ENCODE data around the gene SDF4.

- TF ChIP-seq POLR2A (IDR thresholded peaks at IDR 0.05) (no peak), POLR2AphosphoS5 (IDR thresholded peaks at IDR 0.05) (no peak), EP300 (IDR thresholded peaks at IDR 0.05) (no peak)
- TF ChIP-seq, protein P1, sequence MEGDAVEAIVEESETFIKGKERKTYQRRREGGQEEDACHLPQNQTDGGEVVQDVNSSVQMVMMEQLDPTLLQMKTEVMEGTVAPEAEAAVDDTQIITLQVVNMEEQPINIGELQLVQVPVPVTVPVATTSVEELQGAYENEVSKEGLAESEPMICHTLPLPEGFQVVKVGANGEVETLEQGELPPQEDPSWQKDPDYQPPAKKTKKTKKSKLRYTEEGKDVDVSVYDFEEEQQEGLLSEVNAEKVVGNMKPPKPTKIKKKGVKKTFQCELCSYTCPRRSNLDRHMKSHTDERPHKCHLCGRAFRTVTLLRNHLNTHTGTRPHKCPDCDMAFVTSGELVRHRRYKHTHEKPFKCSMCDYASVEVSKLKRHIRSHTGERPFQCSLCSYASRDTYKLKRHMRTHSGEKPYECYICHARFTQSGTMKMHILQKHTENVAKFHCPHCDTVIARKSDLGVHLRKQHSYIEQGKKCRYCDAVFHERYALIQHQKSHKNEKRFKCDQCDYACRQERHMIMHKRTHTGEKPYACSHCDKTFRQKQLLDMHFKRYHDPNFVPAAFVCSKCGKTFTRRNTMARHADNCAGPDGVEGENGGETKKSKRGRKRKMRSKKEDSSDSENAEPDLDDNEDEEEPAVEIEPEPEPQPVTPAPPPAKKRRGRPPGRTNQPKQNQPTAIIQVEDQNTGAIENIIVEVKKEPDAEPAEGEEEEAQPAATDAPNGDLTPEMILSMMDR (IDR thresholded peaks at IDR 0.05), result no peak
These were observed 7.9 kb downstream of the SDF4 start for GRCh38 chr1:1223891-1224290.

Data from upper lobe of left lung (tissue), 4 donors.